Naive B cell (primary cell): Measurements from ENCODE around the gene SCD. TPM values are rescaled to one million over a fixed set of nuclear protein-coding genes. Genes with fewer than 3 reads are reported as not detected.
A peak's percentile ranks its signal among the peaks of the same experiment; 100 is the strongest.

Experiments used
- ATAC-seq, 2 donors: fragments of 150-1000 bp; cut with Tn5 transposase; 2 replicates each; pipeline ENCODE4 v1.10.0; 2021; ENCODE audit warnings: low read depth in 2 of 2, mild to moderate bottlenecking in 2 of 2, moderate library complexity in 2 of 2
- DNase-seq: peaks from one replicate; pipeline ENCODE4 v3.0.0; 2022
- H3K27ac Mint-ChIP-seq, 6 donors: one replicate each; pipeline ENCODE4 v1.8.0; 2020 to 2022; ENCODE audit warnings: mild to moderate bottlenecking in 6 of 6, mixed read lengths in 6 of 6, moderate library complexity in 5 of 6, inconsistent platforms in 2 of 6
- H3K27me3 Mint-ChIP-seq, 3 donors: one replicate each; pipeline ENCODE4 v1.8.0; 2021 to 2022; ENCODE audit warnings: mixed read lengths in 3 of 3, mild to moderate bottlenecking in 1 of 3
- H3K36me3 Mint-ChIP-seq, 2 donors: one replicate each; pipeline ENCODE4 v1.8.0; 2020 to 2022; ENCODE audit warnings: mixed read lengths in 2 of 2, inconsistent platforms in 1 of 2, mild to moderate bottlenecking in 1 of 2
- H3K4me1 Mint-ChIP-seq, 3 donors: one replicate each; pipeline ENCODE4 v1.8.0; 2020 to 2022; ENCODE audit warnings: mixed read lengths in 3 of 3, inconsistent platforms in 1 of 3, mild to moderate bottlenecking in 1 of 3, moderate library complexity in 1 of 3
- H3K4me3 Mint-ChIP-seq, 8 donors: one replicate each; pipeline ENCODE4 v1.8.0; 2020 to 2022; ENCODE audit warnings: mild to moderate bottlenecking in 8 of 8, mixed read lengths in 8 of 8, moderate library complexity in 8 of 8, inconsistent platforms in 2 of 8
- H3K9me3 Mint-ChIP-seq, 7 donors: one replicate each; pipeline ENCODE4 v1.8.0; 2020 to 2022; ENCODE audit warnings: mixed read lengths in 7 of 7, mild to moderate bottlenecking in 5 of 7, inconsistent platforms in 2 of 7, moderate library complexity in 1 of 7
- polyA plus RNA-seq, 6 donors: library from polyadenylated mRNA; unstranded; fragments of 300-500 nt; fragmentation: Illumina TruSeq; gene quantifications; one replicate each; pipeline ENCODE4 v1.2.3, GENCODE V29; 2021; ENCODE audit warnings: low read depth in 6 of 6

The SCD gene
- polyA plus RNA-seq, 6 donors from 2014 or later: 1.7 to 8.3 (median 4.2) TPM

DNA sequence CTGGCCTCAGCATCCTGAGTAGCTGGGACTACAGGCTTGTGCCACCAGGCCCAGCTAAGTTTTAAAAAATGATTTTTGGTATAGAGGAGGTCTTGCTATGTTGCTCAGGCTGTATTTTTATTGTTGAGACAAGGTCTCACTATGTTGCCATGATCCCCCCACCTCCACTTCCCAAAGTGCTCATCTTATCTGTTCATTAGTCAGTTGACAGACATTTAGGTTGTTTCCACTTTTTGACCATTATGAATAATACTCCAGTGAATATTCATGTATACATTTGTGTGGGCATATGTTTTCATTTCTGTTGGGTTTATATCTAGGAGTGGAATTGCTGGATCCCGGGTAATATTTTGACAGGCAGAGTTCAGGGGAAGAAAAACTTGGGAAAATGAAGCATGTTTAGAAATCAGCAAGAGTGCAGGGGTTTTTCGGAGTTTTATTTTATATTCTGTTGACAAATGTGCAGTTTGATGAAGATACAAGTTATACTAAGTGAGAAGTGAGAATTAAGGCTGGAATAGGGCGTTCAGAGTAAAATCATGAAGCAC lies 2.7 kb upstream of the SCD start:
- no peaks in the 10 kb centered on the region for H3K27me3 Mint-ChIP-seq
- H3K4me1 Mint-ChIP-seq: peaks cover 29 to 52% (median 32%) of the 10 kb centered on the region in 3 donors
- DNase-seq (no peak), ATAC-seq (no peak)
- H3K4me3 Mint-ChIP-seq: peak overlapping the region in 3 of 8 donors; percentile 4 to 53 (median 52)
- no peaks in the 10 kb centered on the region for H3K36me3 Mint-ChIP-seq
- no peaks in the 10 kb centered on the region for H3K9me3 Mint-ChIP-seq
- peak overlapping the region in 2 of 6 donors; percentile 22 to 44 for H3K27ac Mint-ChIP-seq

- Mint-ChIP-seq H3K36me3 (peaks cover 0 to 4% of the 10 kb centered on the region in 2 donors), H3K9me3 (no peaks in the 10 kb centered on the region), H3K4me1 (peaks cover 18 to 45% (median 25%) of the 10 kb centered on the region in 3 donors), H3K27me3 (no peaks in the 10 kb centered on the region), H3K4me3 (peak overlapping the region; percentile 72 to 94 (median 84)), H3K27ac (peak overlapping the region; percentile 61 to 93 (median 78))
- DNase-seq: no peak
- no peak for ATAC-seq
Observed at GRCh38 chr10:100345570-100346330, 1.3 kb upstream of the SCD start.

DNA sequence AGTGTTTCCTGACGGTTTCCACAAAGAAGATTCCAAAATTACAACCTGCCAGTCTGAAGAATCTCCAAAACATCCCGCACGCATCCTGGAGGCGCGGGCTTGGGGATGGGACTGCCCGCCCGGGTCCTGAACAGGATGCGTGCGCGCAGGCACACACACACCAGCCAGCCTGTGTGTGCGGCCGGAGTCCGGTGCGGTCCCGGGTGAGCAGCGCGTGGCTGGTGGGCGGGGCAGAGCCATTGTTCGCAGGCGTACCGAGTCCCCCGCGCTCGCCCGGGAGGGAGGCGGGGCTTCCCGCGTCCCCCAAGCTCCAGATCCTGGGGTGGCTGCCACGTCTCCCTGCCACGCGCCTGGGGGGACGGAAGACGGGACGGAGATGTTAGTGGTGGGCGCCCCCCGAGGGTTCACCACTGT lies 675 bp upstream of the SCD start:
- Mint-ChIP-seq H3K27ac (peak overlapping the region in 5 of 6 donors; percentile 19 to 93 (median 78)), H3K9me3 (no peaks in the 10 kb centered on the region), H3K36me3 (peaks cover 0 to 10% of the 10 kb centered on the region in 2 donors), H3K4me3 (peak overlapping the region; percentile 72 to 94 (median 84)), H3K27me3 (no peaks in the 10 kb centered on the region), H3K4me1 (peaks cover 14 to 41% (median 25%) of the 10 kb centered on the region in 3 donors)
- DNase-seq (peak; percentile 63), ATAC-seq (peak; percentile 72 to 73)

DNA sequence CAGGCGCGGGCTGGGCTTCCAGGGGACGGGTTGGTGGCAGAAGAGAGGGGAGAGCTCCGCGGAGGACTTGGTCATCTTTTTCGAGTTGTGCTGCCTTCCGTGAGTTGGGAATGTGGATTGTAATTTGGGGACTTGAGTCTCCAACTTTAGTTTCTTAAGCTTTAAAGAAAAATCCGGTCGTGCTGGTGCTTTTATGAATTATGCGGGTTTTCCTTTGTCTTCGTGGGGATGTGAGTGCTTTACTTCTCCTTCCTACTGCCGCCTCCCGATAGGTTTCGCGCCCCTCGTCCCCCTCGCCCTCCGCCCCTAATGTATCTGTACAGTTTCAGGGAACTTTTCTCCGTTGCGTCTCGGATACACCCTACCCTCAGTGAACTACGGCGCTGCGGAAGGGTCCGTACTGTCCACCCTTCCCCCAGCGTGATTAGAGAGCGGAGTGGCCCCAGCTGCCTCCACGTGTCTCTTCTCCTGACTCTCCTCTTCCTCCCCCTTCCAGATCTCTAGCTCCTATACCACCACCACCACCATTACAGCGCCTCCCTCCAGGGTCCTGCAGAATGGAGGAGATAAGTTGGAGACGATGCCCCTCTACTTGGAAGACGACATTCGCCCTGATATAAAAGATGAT lies 649 bp downstream of the SCD start:
- Mint-ChIP-seq H3K36me3 (peaks cover 8 to 20% of the 10 kb centered on the region in 2 donors), H3K4me3 (peak overlapping the region; percentile 72 to 94 (median 84)), H3K9me3 (no peaks in the 10 kb centered on the region), H3K27me3 (no peaks in the 10 kb centered on the region), H3K27ac (peak overlapping the region in 5 of 6 donors; percentile 14 to 91 (median 77)), H3K4me1 (peaks cover 14 to 37% (median 25%) of the 10 kb centered on the region in 3 donors)
- DNase-seq: no peak
- no peak for ATAC-seq

DNA sequence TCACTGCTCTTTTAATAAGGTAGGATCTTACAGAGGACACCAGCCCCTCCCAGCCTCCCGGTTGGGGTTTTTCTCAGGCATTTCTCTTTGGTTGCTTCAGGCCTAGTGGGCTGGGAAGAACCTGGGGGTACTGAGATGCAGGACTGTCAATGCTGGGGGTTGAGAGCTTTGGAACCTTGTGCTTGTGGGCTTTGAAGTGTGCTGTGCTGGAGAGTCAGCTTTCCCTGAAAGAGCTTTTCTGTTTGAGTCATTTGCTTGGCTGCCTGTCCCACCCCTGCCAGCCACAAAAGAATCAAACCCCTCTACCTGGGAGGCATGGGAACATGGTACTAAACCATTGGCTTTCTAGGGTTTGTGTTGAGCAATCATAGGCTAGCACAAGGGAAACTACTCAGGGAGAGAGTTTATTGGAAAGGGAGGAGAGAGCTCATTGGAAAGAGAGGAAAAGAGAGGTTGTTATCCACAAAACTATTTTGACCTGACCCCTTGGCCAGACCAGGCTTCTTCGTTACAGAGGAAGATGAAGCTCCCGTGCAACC lies 1.4 kb downstream of the SCD start:
- ATAC-seq (no peak), DNase-seq (no peak)
- Mint-ChIP-seq H3K27ac (peak overlapping the region in 3 of 6 donors; percentile 40 to 77 (median 58)), H3K4me3 (peak overlapping the region; percentile 72 to 94 (median 84)), H3K36me3 (peaks cover 10 to 20% of the 10 kb centered on the region in 2 donors), H3K4me1 (peaks cover 14 to 37% (median 25%) of the 10 kb centered on the region in 3 donors), H3K27me3 (no peaks in the 10 kb centered on the region), H3K9me3 (no peaks in the 10 kb centered on the region)

- Mint-ChIP-seq H3K27me3 (no peaks in the 10 kb centered on the region), H3K36me3 (peaks cover 10 to 20% of the 10 kb centered on the region in 2 donors)
Observed at GRCh38 chr10:100349087-100349486, 2.1 kb downstream of the SCD start.

DNA sequence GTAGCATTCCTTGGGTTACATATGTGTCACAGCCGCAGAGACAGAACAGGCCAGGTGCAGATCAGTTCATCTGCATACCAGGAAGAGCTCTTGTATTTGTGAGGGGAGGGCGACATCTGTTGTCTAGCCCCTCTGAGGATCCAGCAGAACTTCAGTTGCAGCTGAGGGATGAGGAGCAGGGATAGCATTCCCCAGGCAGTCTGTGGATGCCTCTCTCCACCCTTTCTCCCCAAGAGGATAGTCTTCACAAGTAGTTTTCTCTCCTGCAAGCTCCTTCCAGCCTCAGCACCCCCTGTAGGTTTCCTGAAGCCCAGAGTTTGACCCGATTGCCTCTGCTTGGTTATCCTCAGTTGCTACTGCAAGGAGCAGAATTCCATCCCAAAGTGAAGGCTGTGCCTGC lies 2.6 kb downstream of the SCD start:
- H3K4me1 Mint-ChIP-seq: peaks cover 14 to 37% (median 25%) of the 10 kb centered on the region in 3 donors
- H3K36me3 Mint-ChIP-seq: peaks cover 10 to 20% of the 10 kb centered on the region in 2 donors
- no peaks in the 10 kb centered on the region for H3K27me3 Mint-ChIP-seq
- peak overlapping the region in 2 of 8 donors; percentile 55 to 82 for H3K4me3 Mint-ChIP-seq
- no peak for ATAC-seq
- no peak for DNase-seq
- H3K9me3 Mint-ChIP-seq: no peaks in the 10 kb centered on the region
- no peak overlapping the region for H3K27ac Mint-ChIP-seq

More at GRCh38 chr10:100349087-100349486, 2.1 kb downstream of the SCD start:
- DNase-seq (no peak), ATAC-seq (no peak)
- peak overlapping the region in 2 of 8 donors; percentile 55 to 82 for H3K4me3 Mint-ChIP-seq
- H3K27ac Mint-ChIP-seq: peak overlapping the region in 1 of 6 donors; percentile 64
- peaks cover 14 to 37% (median 25%) of the 10 kb centered on the region in 3 donors for H3K4me1 Mint-ChIP-seq
- no peaks in the 10 kb centered on the region for H3K9me3 Mint-ChIP-seq

DNA sequence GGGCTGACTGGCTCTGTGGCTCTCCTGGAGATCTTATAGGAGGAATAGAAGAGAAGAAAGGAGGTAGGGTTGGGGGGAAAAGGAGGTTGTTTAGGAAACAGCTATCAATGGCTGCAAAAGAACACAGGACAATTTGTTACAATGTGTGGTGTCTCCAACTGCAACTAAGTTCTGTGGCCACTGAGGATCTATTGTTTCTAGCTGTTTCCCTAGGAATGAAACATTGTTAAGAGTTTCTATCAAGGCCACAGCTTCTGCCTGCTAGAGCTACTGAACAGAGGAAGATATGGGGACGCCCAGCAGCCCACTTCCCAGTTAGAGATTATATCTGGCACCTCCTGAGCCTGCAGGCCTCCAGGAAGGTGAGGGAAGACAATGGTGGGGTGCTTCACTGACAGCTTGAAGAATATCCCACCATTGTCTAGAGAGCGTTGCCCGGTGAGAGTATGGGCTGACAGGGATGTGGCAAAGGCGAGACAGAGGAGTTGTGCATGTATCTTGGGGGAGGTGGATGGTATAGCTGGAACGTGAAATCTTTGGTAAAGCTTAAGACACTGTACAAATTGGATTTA lies 4.0 kb downstream of the SCD start:
- no peaks in the 10 kb centered on the region for H3K9me3 Mint-ChIP-seq
- ATAC-seq (no peak), DNase-seq (no peak)
- no peak overlapping the region for H3K4me3 Mint-ChIP-seq
- peaks cover 20 to 32% of the 10 kb centered on the region in 2 donors for H3K36me3 Mint-ChIP-seq
- H3K27me3 Mint-ChIP-seq: no peaks in the 10 kb centered on the region
- peaks cover 9 to 28% (median 20%) of the 10 kb centered on the region in 3 donors for H3K4me1 Mint-ChIP-seq
- peak overlapping the region in 2 of 6 donors; percentile 41 to 68 for H3K27ac Mint-ChIP-seq

DNA sequence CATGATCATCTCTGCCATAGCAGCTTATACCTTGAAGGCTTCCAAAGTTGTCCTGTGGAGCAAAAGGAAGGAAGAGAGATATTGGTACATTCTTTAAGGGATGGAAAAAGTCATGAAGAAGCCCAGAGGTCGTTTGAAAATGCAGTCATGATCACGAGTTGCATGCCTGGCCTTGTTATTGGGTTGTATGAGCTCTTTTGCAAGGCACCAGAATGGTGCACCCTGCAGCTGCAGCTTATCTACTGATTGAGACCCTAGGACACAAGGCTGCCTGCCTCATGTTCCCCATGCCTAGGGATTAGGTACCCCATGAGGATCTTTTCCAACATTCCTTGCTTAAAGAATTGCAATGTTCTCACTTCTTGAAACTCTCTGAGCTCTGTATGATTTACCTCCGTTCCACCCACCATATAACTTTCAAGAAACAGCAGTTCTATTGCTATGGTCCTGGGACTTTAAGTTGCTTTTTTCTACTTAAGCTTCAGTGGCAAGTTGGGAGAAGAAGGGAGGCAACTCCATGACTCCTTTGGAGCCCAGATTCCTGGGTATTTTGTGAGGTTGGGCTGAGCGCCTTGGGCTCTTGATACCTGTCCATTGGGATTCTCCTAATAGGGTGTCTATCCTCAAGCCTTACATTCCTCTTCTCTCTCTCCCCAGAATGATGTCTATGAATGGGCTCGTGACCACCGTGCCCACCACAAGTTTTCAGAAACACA lies 6.9 kb downstream of the SCD start:
- DNase-seq (no peak), ATAC-seq (no peak)
- Mint-ChIP-seq H3K4me1 (peaks cover 0 to 10% (median 5%) of the 10 kb centered on the region in 3 donors), H3K9me3 (no peaks in the 10 kb centered on the region), H3K4me3 (no peak overlapping the region), H3K27ac (no peak overlapping the region), H3K27me3 (no peaks in the 10 kb centered on the region), H3K36me3 (peaks cover 28 to 33% of the 10 kb centered on the region in 2 donors)

DNA sequence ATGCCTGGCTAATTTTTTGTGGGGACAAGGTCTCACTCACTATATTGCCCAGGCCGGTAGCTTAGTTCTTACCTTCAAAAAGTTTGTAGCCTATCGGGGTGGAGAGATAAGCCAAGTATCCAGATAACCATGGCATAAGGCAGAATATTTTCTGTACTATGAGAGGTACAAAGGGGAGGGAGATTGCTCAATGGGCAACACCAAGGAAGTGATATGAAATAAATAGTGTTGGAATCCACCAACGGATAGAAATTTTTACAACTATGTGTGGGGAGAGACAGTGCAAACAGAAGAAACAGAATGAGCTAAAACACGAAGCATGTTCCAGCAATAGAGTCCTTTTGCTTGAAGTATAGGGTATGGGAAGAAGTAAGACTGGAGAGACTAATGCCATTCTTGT lies 8.1 kb downstream of the SCD start:
- H3K27me3 Mint-ChIP-seq: no peaks in the 10 kb centered on the region
- H3K27ac Mint-ChIP-seq: peak overlapping the region in 1 of 6 donors; percentile 68
- no peaks in the 10 kb centered on the region for H3K9me3 Mint-ChIP-seq
- peaks cover 31 to 40% of the 10 kb centered on the region in 2 donors for H3K36me3 Mint-ChIP-seq
- ATAC-seq (no peak), DNase-seq (no peak)
- no peak overlapping the region for H3K4me3 Mint-ChIP-seq
- no peaks in the 10 kb centered on the region for H3K4me1 Mint-ChIP-seq

- Mint-ChIP-seq H3K9me3 (no peaks in the 10 kb centered on the region), H3K36me3 (peaks cover 38 to 42% of the 10 kb centered on the region in 2 donors)
Observed at GRCh38 chr10:100356067-100357017, 9.3 kb downstream of the SCD start.

More at GRCh38 chr10:100356067-100357017, 9.3 kb downstream of the SCD start:
- ATAC-seq: no peak
- peak overlapping the region in 1 of 6 donors; percentile 20 for H3K27ac Mint-ChIP-seq
- H3K4me1 Mint-ChIP-seq: no peaks in the 10 kb centered on the region
- H3K4me3 Mint-ChIP-seq: peak overlapping the region in 1 of 8 donors; percentile 10
- no peaks in the 10 kb centered on the region for H3K27me3 Mint-ChIP-seq
- no peak for DNase-seq
